Brain microvascular endothelial cell (primary cell): ENCODE measurements around the gene DDX5.
A peak's percentile ranks its signal among the peaks of the same experiment; 100 is the strongest.

ENCODE experiments used
- DNase-seq: peaks from one replicate; pipeline ENCODE4 v3.0.0-alpha.2; 2020
- H3K27ac ChIP-seq: fragments of 250-450 bp; sonication (Bioruptor Pico); 2 replicates; pipeline ENCODE4 v1.5.1; 2020; ENCODE audit warnings: mild to moderate bottlenecking, moderate library complexity
- H3K27me3 ChIP-seq: fragments of 250-450 bp; sonication (Bioruptor Pico); replicated peaks from 2 replicates; pipeline ENCODE4 v1.5.1; 2020; ENCODE audit warnings: mild to moderate bottlenecking
- H3K36me3 ChIP-seq: fragments of 250-450 bp; sonication (Bioruptor Pico); replicated peaks from 2 replicates; pipeline ENCODE4 v1.5.1; 2020; ENCODE audit warnings: mild to moderate bottlenecking
- H3K4me3 ChIP-seq: 2 replicates; pipeline ENCODE4 v1.5.1; 2011; ENCODE audit warnings: low read depth, mild to moderate bottlenecking, control low read depth, low read length, moderate library complexity
- CTCF ChIP-seq: IDR thresholded peaks from 2 replicates; pipeline ENCODE4 v1.5.1; 2011; ENCODE audit warnings: low read depth, mild to moderate bottlenecking, moderate library complexity, low read length, control low read depth, inconsistent platforms; ENCODE audit errors: missing control alignments
- in situ Hi-C: cut with HindIII; loops from 2 replicates; pipeline ENCODE4 v1.10.0; 2017; ENCODE audit warnings: low sequenced_read_pairs, low pct_ligation_motif_present

Gene DDX5

GRCh38 chr17:64506201-64506575 lies at the start of gene DDX5:
DDX5 (minus strand) TSS chr17:64506289; CDS start chr17:64506119, 170 bp downstream.
- Histone ChIP-seq H3K27me3 (no peaks in the 10 kb centered on the region), H3K36me3 (peaks cover 62% of the 10 kb centered on the region), H3K27ac (peak within 1 kb of the TSS; percentile 100), H3K4me3 (peak within 1 kb of the TSS; percentile 97)
- in situ Hi-C loops: no loop called here
- peak; percentile 96 for DNase-seq
- TF ChIP-seq CTCF: no peak

GRCh38 chr17:64555281-64555680 lies 49.2 kb upstream of the DDX5 start:
- in situ Hi-C loops: no loop called here
- no peak for DNase-seq
- H3K36me3 ChIP-seq: peaks cover 77% of the 10 kb centered on the region

DNA sequence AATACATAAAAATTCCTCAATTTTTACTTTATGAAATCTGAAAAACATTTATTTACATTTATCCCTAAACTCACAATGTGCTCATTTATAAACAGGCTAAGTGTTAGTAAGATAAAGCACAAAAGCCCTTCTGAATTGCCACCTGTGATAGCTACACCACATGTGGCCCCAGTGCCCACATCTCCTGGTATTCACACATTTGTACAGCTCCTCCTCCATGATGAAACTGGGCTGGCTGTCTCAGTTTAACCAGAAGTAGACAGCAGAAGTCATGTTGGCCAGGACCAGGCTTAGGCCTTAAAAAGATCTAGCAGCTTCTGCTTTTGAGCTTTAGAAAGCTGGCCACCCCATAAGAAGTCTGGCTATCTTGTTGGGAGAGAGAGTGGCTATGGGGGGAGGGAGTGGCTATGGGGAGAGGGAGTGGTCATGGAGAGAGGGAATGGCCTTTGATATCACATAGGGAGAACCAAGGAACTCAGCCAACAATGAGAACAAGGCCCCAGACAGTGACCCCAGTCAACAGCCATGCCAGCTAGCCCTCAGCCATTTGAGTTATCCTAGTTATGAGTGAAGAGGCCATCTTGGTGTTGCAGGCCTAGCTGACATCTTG lies 48.0 kb upstream of the DDX5 start:
- Histone ChIP-seq H3K27me3 (no peaks in the 10 kb centered on the region), H3K4me3 (no peak overlapping the region), H3K36me3 (peaks cover 85% of the 10 kb centered on the region), H3K27ac (no peak overlapping the region)
- no peak for DNase-seq
- no peak for TF ChIP-seq CTCF
- in situ Hi-C loops: no loop called here

More at GRCh38 chr17:64555281-64555680, 49.2 kb upstream of the DDX5 start:
- Histone ChIP-seq H3K4me3 (no peak overlapping the region), H3K27ac (no peak overlapping the region), H3K27me3 (no peaks in the 10 kb centered on the region)
- TF ChIP-seq CTCF: no peak

DNA sequence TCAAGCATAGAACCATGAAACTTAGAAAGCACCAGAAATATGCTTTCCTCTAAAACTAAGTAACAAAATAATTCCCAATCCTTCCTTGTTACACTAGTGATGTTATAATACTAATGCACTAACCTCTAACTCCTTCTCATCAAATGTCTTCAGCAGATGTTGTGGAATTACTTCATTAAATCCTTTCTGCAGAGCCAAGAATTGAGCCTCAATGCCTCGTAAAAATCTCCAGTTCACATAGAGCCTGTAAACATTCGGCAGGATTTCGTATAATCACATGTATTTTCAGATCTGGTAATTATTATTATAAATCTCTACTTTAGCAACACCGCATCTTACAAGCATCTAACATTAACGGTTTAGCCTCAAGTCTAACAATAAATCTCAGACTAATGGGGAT lies 45.4 kb upstream of the DDX5 start:
- no peak overlapping the region for H3K27ac ChIP-seq
- TF ChIP-seq CTCF: no peak
- no peak for DNase-seq
- no peaks in the 10 kb centered on the region for H3K27me3 ChIP-seq
- H3K4me3 ChIP-seq: no peak overlapping the region
- peaks cover 89% of the 10 kb centered on the region for H3K36me3 ChIP-seq
- in situ Hi-C loops: no loop called here

- H3K27me3 ChIP-seq: no peaks in the 10 kb centered on the region
- no peak for TF ChIP-seq CTCF
- no peak overlapping the region for H3K4me3 ChIP-seq
- in situ Hi-C loops: no loop called here
- H3K27ac ChIP-seq: no peak overlapping the region
- H3K36me3 ChIP-seq: peaks cover 82% of the 10 kb centered on the region
- no peak for DNase-seq
Measured at GRCh38 chr17:64547319-64547718, 41.2 kb upstream of the DDX5 start.

DNA sequence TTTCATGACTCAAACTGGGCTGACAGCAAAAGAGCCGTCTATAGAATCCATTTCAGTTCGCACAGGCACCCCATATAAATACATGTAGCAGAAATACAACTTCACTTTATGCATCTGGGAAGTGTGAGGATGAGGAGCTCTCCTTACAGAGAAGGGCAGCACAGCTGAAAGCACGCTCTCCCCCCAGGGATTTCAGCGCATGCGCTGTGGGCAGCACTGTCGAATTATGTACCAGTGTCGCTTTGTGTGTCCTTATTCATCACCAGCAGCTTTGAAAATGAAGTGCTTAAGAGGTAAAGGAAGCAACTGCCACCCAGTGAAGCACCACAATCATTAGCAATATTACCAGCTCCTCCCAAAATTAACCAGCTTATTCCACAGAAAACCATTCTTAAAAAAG lies 40.6 kb upstream of the DDX5 start:
- peaks cover 83% of the 10 kb centered on the region for H3K36me3 ChIP-seq
- H3K4me3 ChIP-seq: no peak overlapping the region
- no peak for DNase-seq
- H3K27me3 ChIP-seq: no peaks in the 10 kb centered on the region
- in situ Hi-C loops: no loop called here
- no peak overlapping the region for H3K27ac ChIP-seq
- no peak for TF ChIP-seq CTCF
